ENCODE measurements around the gene EVI2B.

DNA sequence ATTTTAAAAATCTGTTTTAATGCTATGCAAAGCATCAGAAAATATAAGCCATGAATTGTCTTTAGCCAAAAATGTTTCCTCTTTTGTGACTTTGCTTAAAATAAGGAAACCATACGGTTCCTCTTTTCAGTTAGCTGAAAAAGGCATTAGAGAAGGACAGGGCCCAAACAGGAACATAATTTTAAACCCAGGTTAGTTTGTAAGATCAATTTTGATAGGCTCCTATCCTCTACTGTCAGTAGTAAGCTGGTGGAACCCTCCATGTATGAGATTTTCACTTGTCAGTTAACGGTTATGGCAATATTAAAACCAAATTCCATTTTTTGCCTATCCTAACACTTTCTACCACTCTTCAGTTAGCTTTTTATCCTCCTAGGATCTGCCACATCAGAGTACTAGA is 4.3 kb downstream of the EVI2B start:
- no peak for TF ChIP-seq POLR2AphosphoS5 (IDR thresholded peaks at IDR 0.05; ENCODE audit: low read depth, low read length)
- TF ChIP-seq POLR2A (IDR thresholded peaks at IDR 0.05; ENCODE audit: low read depth, low read length): no peak
- no peak for TF ChIP-seq TAF1 (IDR thresholded peaks at IDR 0.05; ENCODE audit: borderline replicate concordance, low read depth, low read length)
